Endothelial cell of umbilical vein (primary cell): ENCODE data around the gene CPNE9. TPM values are rescaled to one million over a fixed set of nuclear protein-coding genes. Genes with fewer than 3 reads are reported as not detected.

Experiments used
- BruUV-seq: library from RNA; stranded (reverse); fragments of 400-500 nt; replicated peaks from 2 replicates; lab custom pipeline; 2021; lab: Mats Ljungman, UMichigan
- CTCF ChIA-PET: fragments of 300-600, 350-600 bp; sonication (Branson Sonifier 250); formaldehyde crosslinking; loops from one replicate; lab custom pipeline; 2021; ENCODE audit warnings: antibody characterized with exemption, inconsistent platforms; lab: Charles Lee
- POLR2A ChIA-PET: fragments of 300-600, 350-600 bp; sonication (Branson Sonifier 250); formaldehyde crosslinking; loops from one replicate; lab custom pipeline; 2021; ENCODE audit warnings: antibody characterized with exemption, inconsistent platforms; lab: Charles Lee
- DNase-seq: peaks from one replicate; pipeline ENCODE4 v3.0.0-alpha.2; 2011; ENCODE audit warnings: low read depth, low spot score
- FAIRE-seq: peaks from 2 replicates; lab custom pipeline; 2011; peaks lifted over from hg19 to GRCh38; lab: Jason Lieb, UNC
- H2AFZ ChIP-seq: 2 replicates; pipeline ENCODE4 v1.6.0; 2012; ENCODE audit warnings: low read depth, low read length, control low read depth, inconsistent platforms
- H3K27ac ChIP-seq: 2 replicates; pipeline ENCODE4 v1.5.1; 2011; ENCODE audit warnings: low read depth, mild to moderate bottlenecking, control low read depth, low read length, moderate library complexity; ENCODE audit not compliant: insufficient read depth
- H3K27me3 ChIP-seq, 2 experiments: 2 replicates each; pipeline versions ENCODE4 v1.6.0 to v1.6.1; 2011; ENCODE audit warnings: low read length in 2 of 2, mixed read lengths in 1 of 2; ENCODE audit not compliant: control insufficient read depth in 2 of 2, insufficient read depth in 2 of 2
- H3K36me3 ChIP-seq, 2 experiments: 2 replicates in 1 of 2; 3 replicates in 1 of 2; pipeline ENCODE4 v1.5.1; 2011; ENCODE audit warnings: low read length in 2 of 2, mild to moderate bottlenecking in 1 of 2, moderate library complexity in 1 of 2; ENCODE audit not compliant: control insufficient read depth in 2 of 2, insufficient read depth in 2 of 2; ENCODE audit errors: extremely low read depth in 1 of 2
- H3K4me1 ChIP-seq: 3 replicates; pipeline ENCODE4 v1.5.1; 2011; ENCODE audit warnings: mild to moderate bottlenecking, low read length; ENCODE audit not compliant: control insufficient read depth, insufficient read depth; ENCODE audit errors: extremely low read depth
- H3K4me2 ChIP-seq: 2 replicates; pipeline ENCODE4 v1.6.1; 2011; ENCODE audit warnings: low read length, control low read depth, mixed read lengths; ENCODE audit not compliant: insufficient read depth
- H3K4me3 ChIP-seq, 3 experiments: fragments of 200-600 bp in 1 of 3; sonication (generic), shearing (Covaris generic) in 1 of 3; replicated peaks in 1 of 3; 2 replicates each; pipeline ENCODE4 v1.5.1; 2011 to 2016; ENCODE audit warnings: control low read depth in 3 of 3, low read length in 3 of 3, mild to moderate bottlenecking in 2 of 3, inconsistent platforms in 1 of 3, low read depth in 1 of 3, moderate library complexity in 1 of 3; ENCODE audit not compliant: insufficient read depth in 1 of 3
- H3K79me2 ChIP-seq: 2 replicates; pipeline ENCODE4 v1.6.0; 2012; ENCODE audit warnings: low read length, inconsistent platforms; ENCODE audit not compliant: control insufficient read depth, insufficient read depth
- H3K9ac ChIP-seq: replicated peaks from 2 replicates; pipeline ENCODE3; 2011; ENCODE audit warnings: low read length, control low read depth; ENCODE audit not compliant: insufficient read depth; ENCODE audit errors: extremely low read depth
- H3K9me1 ChIP-seq: replicated peaks from 3 replicates; pipeline ENCODE4 v1.6.0; 2011; ENCODE audit warnings: mild to moderate bottlenecking, low read length; ENCODE audit not compliant: control insufficient read depth, insufficient read depth; ENCODE audit errors: extremely low read depth
- H3K9me3 ChIP-seq: replicated peaks from 2 replicates; pipeline ENCODE4 v1.5.1; 2012; ENCODE audit warnings: low read length, inconsistent platforms; ENCODE audit not compliant: control insufficient read depth, insufficient read depth
- H4K20me1 ChIP-seq: replicated peaks from 2 replicates; pipeline ENCODE3; 2011; ENCODE audit warnings: mild to moderate bottlenecking, low read length; ENCODE audit not compliant: control insufficient read depth, insufficient read depth; ENCODE audit errors: extremely low read depth
- EZH2 ChIP-seq: IDR thresholded peaks from 2 replicates; pipeline ENCODE4 v1.6.1; 2012; ENCODE audit warnings: borderline replicate concordance, low read depth, mild to moderate bottlenecking, moderate library complexity, low read length, inconsistent platforms; ENCODE audit not compliant: severe bottlenecking
- FOS ChIP-seq: IDR thresholded peaks from 2 replicates; pipeline ENCODE4 v1.6.1; 2011; ENCODE audit warnings: mild to moderate bottlenecking, low read length, moderate library complexity, borderline replicate concordance; ENCODE audit not compliant: insufficient read depth
- GATA2 ChIP-seq: IDR thresholded peaks from 2 replicates; pipeline ENCODE4 v1.7.0; 2011; ENCODE audit warnings: low read depth, mild to moderate bottlenecking, moderate library complexity, mixed read lengths, low read length; ENCODE audit not compliant: insufficient read length, insufficient read depth
- JUN ChIP-seq: IDR thresholded peaks from 2 replicates; pipeline ENCODE4 v1.6.1; 2011; ENCODE audit warnings: borderline replicate concordance, low read depth; ENCODE audit not compliant: insufficient read length, insufficient read depth
- MYC ChIP-seq: IDR thresholded peaks from one replicate; pipeline ENCODE4 v1.6.1; 2011; ENCODE audit warnings: mild to moderate bottlenecking, low read depth, low read length
- POLR2A ChIP-seq: IDR thresholded peaks from 2 replicates; pipeline ENCODE4 v1.6.1; 2012; ENCODE audit warnings: low read depth, mild to moderate bottlenecking, control low read depth, low read length
- POLR2AphosphoS5 ChIP-seq: IDR thresholded peaks from 2 replicates; pipeline ENCODE4 v1.6.1; 2012; ENCODE audit warnings: low read depth, mild to moderate bottlenecking, control low read depth, low read length, moderate library complexity; ENCODE audit not compliant: insufficient read depth
- dilution Hi-C: fragments of 300-500 bp; cut with MboI; formaldehyde crosslinking; loops from one replicate; pipeline ENCODE4 v1.15.0; 2019; ENCODE audit warnings: low sequenced_read_pairs; ENCODE audit not compliant: extremely low pct_ligation_motif_present
- intact Hi-C: fragments of 100-400 bp; cut with micrococcal nuclease; formaldehyde crosslinking; loops from one replicate; pipeline ENCODE4 v1.10.0; 2022
- polyA plus RNA-seq, 4 experiments: library from polyadenylated mRNA; depleted of rRNA in 3 of 4; stranded (reverse) in 3 of 4; unstranded in 1 of 4; fragments of >200 nt; gene quantifications; 2 replicates each; pipeline versions ENCODE4 v1.2.1 to v1.2.3, GENCODE V29; 2011 to 2012; ENCODE audit warnings: missing spikeins in 1 of 4
- total RNA-seq: library from RNA; stranded (reverse); gene quantifications from 2 replicates; pipeline ENCODE4 v1.2.3, GENCODE V29; 2021
- TF ChIP-seq, protein P1 (sequence below): IDR thresholded peaks from 2 replicates; pipeline ENCODE4 v1.6.1; 2011; ENCODE audit not compliant: insufficient read depth, insufficient read length
- TF ChIP-seq, protein P2 (sequence below), 2 donors: IDR thresholded peaks; 1 replicate in 1 of 2; 2 replicates in 1 of 2; pipeline ENCODE4 v1.5.1; 2011; ENCODE audit warnings: low read length in 2 of 2, mild to moderate bottlenecking in 2 of 2, moderate library complexity in 2 of 2, control low read depth in 1 of 2, inconsistent platforms in 1 of 2, low read depth in 1 of 2; ENCODE audit not compliant: insufficient read depth in 1 of 2; ENCODE audit errors: extremely low read depth in 1 of 2

CPNE9 gene
- total and polyA plus RNA-seq, 2 donors (not counting 3 experiments of a cell fraction or from before 2014, with no cell fraction given) = not detected

DNA sequence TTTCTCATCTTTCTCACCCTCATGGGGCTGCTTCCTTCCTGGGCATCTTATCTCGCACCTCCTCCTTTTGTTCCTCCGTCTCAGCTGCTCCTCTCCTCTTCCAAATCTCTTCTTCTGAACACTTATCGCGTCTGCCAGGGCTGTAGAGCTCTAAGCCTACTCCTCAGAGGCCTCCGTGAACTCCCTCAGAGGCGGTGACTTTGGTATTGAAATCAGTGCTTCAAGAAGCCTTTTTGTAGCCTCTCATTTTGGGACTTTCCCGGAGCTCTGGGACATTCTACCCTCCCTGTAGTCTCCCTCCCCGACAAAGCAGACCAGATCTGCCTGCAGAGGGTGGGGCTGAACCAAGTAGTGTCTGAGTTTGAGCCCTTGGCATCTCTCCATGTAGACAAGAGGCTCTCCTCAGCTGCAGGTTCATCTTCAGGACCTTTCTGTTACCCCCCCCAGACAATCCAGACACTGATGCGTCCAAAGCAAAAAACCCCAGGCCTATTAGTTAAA is 17.5 kb upstream of the CPNE9 start:
- Histone ChIP-seq H3K79me2 (no peaks in the 10 kb centered on the region), H3K9me1 (no peaks in the 10 kb centered on the region), H3K9ac (no peak overlapping the region), H4K20me1 (no peaks in the 10 kb centered on the region), H3K27ac (no peak overlapping the region), H3K4me3 (no peak overlapping the region), H3K36me3 (peaks cover 2 to 63% of the 10 kb centered on the region in 2 experiments), H3K27me3 (no peaks in the 10 kb centered on the region), H3K4me1 (no peaks in the 10 kb centered on the region), H2AFZ (no peak overlapping the region), H3K9me3 (no peaks in the 10 kb centered on the region), H3K4me2 (no peak overlapping the region)
- TF ChIP-seq, protein P1, sequence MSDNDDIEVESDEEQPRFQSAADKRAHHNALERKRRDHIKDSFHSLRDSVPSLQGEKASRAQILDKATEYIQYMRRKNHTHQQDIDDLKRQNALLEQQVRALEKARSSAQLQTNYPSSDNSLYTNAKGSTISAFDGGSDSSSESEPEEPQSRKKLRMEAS = no peak
- TF ChIP-seq, protein P2, sequence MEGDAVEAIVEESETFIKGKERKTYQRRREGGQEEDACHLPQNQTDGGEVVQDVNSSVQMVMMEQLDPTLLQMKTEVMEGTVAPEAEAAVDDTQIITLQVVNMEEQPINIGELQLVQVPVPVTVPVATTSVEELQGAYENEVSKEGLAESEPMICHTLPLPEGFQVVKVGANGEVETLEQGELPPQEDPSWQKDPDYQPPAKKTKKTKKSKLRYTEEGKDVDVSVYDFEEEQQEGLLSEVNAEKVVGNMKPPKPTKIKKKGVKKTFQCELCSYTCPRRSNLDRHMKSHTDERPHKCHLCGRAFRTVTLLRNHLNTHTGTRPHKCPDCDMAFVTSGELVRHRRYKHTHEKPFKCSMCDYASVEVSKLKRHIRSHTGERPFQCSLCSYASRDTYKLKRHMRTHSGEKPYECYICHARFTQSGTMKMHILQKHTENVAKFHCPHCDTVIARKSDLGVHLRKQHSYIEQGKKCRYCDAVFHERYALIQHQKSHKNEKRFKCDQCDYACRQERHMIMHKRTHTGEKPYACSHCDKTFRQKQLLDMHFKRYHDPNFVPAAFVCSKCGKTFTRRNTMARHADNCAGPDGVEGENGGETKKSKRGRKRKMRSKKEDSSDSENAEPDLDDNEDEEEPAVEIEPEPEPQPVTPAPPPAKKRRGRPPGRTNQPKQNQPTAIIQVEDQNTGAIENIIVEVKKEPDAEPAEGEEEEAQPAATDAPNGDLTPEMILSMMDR (IDR thresholded peaks at IDR 0.05; ENCODE audit: extremely low read depth in 1 of 2, insufficient read depth in 1 of 2, low read depth in 1 of 2, low read length in 2 of 2) = no peak
- dilution Hi-C loops = no loop called here
- intact Hi-C loops = no loop called here
- ChIA-PET POLR2A (interaction anchor here (0.6 kb wide), 1 partner anchor 10 kb away, joined by 3 read pairs; no protein-coding TSS in a partner anchor), CTCF (no interaction called here)
- DNase-seq (no peak), FAIRE-seq (no peak)
- BruUV-seq = no TSS peak

DNA sequence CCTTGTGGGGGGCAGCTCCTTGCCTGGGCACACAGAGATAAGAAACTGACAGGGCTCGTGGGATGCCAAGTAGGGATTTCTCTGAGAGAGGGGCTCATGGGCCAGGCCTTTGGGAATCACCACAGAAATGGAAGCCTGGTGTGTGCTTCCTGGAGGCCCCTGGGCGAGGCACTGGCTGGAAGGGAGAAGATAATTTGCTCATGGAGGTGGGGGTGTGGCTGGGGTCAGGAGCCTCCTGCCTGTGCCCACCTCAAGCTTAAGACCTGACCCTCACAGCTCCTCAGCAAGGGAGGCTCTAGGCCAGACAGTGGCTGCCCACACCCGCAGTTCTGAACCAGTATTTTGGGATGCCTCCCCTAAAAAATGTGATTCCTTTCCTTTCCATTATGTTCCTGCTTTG is 16.9 kb upstream of the CPNE9 start:
- ChIA-PET POLR2A (no interaction called here), CTCF (no interaction called here)
- no peaks in the 10 kb centered on the region for H3K79me2 ChIP-seq
- DNase-seq (no peak), FAIRE-seq (no peak)
- H3K4me3 ChIP-seq = no peak overlapping the region
- no peaks in the 10 kb centered on the region for H3K9me1 ChIP-seq
- H3K27ac ChIP-seq = no peak overlapping the region
- peaks cover 2 to 67% of the 10 kb centered on the region in 2 experiments for H3K36me3 ChIP-seq
- H3K9me3 ChIP-seq = no peaks in the 10 kb centered on the region
- BruUV-seq = no TSS peak
- no peaks in the 10 kb centered on the region for H3K4me1 ChIP-seq
- no peaks in the 10 kb centered on the region for H3K27me3 ChIP-seq
- no peak overlapping the region for H3K4me2 ChIP-seq
- intact Hi-C loops (no loop called here), dilution Hi-C loops (no loop called here)
- TF ChIP-seq, protein P2 (IDR thresholded peaks at IDR 0.05; ENCODE audit: extremely low read depth in 1 of 2, insufficient read depth in 1 of 2, low read depth in 1 of 2, low read length in 2 of 2) = no peak
- TF ChIP-seq EZH2 (no peak), MYC (no peak), JUN (no peak), POLR2AphosphoS5 (no peak), FOS (no peak), POLR2A (no peak), GATA2 (no peak)
- TF ChIP-seq, protein P1 = no peak
- H2AFZ ChIP-seq = no peak overlapping the region
- no peaks in the 10 kb centered on the region for H4K20me1 ChIP-seq
- no peak overlapping the region for H3K9ac ChIP-seq
